Measurements from ENCODE around the gene SUPV3L1.

GRCh38 chr10:69208761-69209160 is 28.7 kb downstream of the SUPV3L1 start:
- TF ChIP-seq CTCF (IDR thresholded peaks at IDR 0.05 in 4 of 5, conservative IDR thresholded peaks at IDR 0.05 in 1 of 5): no peak
- TF ChIP-seq POLR2A (IDR thresholded peaks at IDR 0.05): no peak
